Astrocyte of the hippocampus (primary cell): ENCODE results near the gene C5orf24.
"Not testable (repeated sequence)": the region's sequence is repeated elsewhere in the genome, so short reads cannot be mapped to it uniquely, and the experiment has no call there.

ENCODE experiments used
- DNase-seq: peaks from one replicate; pipeline ENCODE4 v3.0.0; 2011; ENCODE audit warnings: low read depth, low spot score

Gene C5orf24

DNA sequence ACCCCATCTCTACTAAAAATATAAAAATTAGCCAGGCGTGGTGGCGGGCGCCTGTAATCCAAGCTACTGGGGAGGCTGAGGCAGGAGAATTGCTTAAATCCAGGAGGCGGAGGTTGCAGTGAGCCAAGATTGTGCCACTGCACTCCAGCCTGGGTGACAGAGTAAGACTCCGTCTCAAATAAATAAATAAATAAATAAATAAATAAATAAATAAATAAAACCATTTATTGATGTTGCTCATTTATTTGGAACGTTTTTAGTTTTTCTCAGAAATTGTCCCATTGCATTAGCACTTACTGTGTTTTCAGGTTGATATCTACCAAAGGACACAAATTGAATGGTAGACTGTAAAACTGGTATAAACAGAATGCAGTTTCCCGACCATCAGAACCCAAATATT is 10.7 kb downstream of the C5orf24 start:
- DNase-seq = not testable (repeated sequence)

- no peak for DNase-seq
Measured at GRCh38 chr5:134857401-134857800, 11.6 kb downstream of the C5orf24 start.

- DNase-seq = no peak
Measured at GRCh38 chr5:134864707-134865106, 18.9 kb downstream of the C5orf24 start.

DNA sequence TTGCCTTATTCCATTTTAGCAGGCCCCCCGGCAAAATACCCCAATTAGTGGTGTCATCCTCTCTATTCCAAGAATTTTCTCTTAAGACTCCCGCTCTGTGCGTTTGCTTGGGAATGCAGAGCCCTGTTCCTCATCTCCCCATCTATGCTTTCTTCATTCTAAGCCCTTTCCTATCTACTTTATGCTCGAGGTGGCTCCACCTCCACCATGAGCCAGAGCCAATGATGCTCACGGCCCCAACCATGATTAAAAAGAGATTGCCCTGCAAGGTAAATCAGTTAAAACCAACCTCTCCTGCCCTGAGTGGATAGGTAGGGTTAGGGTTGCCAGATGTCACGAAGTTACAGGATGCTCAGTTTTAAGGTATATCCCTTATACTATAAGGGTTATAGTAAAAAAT is 27.7 kb downstream of the C5orf24 start:
- DNase-seq = no peak

GRCh38 chr5:134873987-134874830 is 28.4 kb downstream of the C5orf24 start, which contains the start of gene TXNDC15:
Gene TXNDC15, plus strand, starts transcription at chr5:134874371. Its CDS starts 57 bp downstream, at chr5:134874428.
- peak; percentile 95 for DNase-seq

DNA sequence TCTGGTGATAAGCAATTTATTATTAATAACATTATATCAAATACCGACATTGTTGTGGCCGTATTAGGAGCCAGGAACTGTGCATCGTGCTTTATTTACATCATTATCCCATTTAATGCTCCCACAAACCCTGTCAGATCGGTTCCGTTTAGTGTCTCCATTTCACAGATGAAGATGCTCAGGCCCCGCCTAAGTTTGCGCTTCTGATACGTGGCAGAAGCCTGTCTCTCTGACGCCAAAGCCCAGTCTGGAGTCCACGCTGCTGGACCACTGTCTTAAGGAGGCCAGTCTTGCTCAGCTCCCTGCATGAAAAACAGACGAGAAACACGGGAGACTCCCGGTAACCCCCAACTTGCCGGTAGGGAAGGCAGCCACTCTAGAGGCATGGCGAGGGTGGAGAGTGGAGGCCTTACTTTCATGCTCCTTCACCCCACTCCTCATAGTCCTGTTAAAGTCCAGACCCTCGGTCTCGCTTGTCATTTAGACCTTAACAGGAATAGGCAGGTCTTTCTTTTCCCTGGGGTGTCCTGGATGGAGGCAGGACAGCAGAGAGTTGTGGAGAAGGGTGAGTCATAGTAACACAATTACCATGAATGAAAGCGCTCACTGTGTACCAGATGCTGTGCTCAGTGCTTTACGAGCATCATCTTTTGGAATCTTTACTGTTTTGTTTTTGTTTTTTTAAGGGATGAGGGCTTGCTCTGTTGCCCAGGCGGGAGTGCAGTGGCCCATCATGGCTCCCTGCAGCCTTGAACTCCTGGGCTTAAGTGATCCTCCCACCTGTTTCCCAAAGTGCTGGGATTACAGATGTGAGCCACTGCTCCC is 29.3 kb downstream of the C5orf24 start:
- peak; percentile 73 for DNase-seq

GRCh38 chr5:134877159-134877558 is 31.4 kb downstream of the C5orf24 start:
- DNase-seq = no peak

DNA sequence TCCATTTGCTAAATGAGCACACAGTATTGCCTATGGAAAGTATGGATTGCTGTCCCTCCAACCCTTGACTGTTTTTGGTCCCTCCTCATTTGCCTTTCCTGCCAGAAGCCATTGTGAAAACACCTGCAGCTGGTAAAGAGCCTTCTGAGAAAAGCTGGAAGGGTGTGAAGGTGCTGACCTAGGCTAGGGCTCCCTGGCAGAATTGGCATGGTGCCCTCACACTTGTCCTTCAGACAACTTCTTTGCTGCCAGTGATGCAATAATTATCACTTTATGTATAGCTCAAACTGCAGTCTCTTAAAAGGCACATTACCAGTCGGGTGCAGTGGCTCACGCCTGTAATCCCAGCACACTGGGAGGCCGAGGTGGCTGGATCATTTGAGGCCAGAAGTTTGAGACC is 32.6 kb downstream of the C5orf24 start:
- DNase-seq = no peak

DNA sequence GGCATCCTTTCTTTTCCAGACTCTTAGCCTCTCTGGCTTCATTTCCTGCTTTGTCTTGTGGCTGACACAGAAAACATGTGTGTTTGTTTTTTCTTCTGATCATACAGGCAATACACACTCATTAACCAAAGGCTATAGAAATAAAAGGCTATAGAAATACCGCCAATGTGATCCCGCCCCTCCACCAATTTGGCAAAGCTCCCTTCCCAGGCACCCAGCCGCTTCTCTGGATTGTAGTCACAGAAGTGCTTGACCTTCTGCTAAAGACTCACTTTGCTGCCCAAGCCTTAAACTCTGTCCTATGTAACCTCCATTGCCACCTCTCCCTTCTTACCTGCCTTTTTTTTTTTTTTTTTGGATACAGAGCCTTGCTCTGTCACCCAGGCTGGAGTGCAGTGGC is 33.7 kb downstream of the C5orf24 start:
- DNase-seq = no peak

GRCh38 chr5:134880937-134881336 is 35.2 kb downstream of the C5orf24 start:
- not testable (repeated sequence) for DNase-seq

- DNase-seq = not testable (repeated sequence)
Measured at GRCh38 chr5:134881711-134882110, 35.9 kb downstream of the C5orf24 start.

DNA sequence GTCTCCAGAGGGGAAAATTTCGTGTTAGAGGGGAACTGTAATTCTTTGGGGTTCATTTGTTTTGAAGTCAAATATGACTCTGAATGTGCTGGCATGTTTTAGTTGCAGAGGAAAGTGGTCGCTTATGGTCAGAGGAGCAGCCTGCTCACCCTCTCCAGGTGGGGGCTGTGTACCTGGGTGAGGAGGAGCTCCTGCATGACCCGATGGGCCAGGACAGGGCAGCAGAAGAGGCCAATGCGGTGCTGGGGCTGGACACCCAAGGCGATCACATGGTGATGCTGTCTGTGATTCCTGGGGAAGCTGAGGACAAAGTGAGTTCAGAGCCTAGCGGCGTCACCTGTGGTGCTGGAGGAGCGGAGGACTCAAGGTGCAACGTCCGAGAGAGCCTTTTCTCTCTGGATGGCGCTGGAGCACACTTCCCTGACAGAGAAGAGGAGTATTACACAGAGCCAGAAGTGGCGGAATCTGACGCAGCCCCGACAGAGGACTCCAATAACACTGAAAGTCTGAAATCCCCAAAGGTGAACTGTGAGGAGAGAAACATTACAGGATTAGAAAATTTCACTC is 41.9 kb downstream of the C5orf24 start:
- DNase-seq = no peak

- DNase-seq = no peak
Measured at GRCh38 chr5:134889335-134889734, 43.6 kb downstream of the C5orf24 start.

DNA sequence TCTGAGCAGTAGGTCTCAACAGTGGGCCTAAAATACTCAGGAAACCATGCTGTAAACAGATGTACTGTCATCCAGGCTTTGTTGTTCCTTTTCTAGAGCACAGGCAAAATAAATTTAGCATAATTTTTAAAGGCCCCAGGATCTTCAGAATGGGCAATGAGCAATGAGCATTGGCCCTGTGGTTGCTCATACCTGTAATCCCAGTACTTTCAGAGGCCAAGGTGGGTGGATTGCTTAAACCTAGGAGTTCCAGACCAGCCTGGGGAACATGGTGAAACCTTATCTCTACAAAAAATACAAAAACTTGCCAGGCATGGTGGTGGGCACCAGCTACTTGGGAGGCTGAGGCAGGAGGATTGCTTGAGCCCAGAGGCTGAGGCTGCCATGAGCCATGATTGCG is 45.7 kb downstream of the C5orf24 start:
- DNase-seq = no peak

DNA sequence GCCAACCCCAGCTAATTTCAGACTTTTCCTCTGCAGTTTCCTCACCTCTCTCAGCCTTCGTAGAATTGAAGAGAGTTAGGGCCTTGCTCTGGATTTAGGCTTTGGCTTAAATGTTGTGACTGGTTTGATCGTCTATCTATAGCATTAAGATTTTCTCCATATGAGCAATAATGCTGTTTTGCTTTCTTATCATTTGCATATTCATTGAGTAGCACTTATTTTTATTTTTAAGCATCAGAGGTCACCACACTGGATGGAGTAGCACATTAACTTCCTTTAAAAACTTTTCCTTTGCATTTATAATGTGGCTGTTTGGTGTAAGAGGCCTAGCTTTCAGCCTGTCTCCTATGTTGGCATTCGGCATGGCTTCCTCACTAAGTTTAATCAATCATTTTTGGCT is 46.5 kb downstream of the C5orf24 start:
- no peak for DNase-seq

DNA sequence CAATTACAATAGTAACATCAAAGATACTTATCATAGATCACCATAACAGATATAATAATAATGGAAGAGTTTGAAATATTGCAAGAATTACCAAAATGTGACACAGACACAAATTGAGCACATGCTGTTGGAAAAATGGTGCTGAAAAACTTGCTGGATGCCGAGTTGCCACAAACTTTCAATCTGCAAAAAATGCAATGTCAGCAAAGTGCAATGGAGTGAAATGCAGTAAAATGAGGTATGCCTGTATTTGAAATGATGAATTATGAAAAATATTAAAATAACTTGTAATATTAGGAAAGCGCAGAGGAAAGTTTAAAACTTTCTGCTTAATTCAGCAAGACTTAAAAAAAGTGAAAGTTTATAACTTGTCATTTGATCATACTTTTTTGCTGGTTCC is 47.2 kb downstream of the C5orf24 start:
- DNase-seq = no peak

DNA sequence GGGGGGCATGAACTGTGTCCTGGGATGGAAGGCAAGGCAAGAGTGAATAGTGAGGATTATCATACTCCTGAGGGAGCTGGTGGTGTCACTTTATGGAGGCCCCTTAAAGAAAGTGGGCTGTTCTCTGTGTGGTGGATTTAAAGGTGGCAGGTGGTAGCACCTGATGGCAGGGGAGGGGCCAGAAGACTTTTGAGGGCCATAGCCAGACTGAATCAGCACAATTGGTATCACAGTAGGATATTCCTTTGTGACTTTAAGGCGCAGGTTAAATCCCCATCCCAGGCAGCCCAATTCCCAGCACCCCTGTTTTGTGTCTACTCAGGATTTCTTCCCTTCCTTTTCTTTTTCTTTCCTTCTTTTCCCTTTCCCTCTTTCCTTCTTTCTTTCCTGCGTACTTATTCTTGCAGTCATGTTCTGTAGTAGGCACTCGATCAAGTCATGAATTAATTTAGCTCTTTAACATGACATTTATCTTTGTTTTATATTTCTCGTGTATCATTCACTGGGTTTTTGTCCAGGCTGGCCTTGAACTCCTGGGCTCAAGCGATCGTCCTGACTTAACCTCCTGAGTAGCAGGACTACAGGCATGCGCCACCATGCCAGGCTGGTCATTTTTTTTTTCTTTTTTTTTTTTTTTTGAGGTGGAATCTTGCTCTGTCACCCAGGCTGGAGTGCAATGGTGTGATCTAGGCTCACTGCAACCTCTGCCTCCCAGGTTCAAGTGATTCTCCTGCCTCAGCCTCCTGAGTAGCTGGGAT is 48.2 kb downstream of the C5orf24 start:
- DNase-seq = no peak

- DNase-seq = no peak
Measured at GRCh38 chr5:134902071-134902801, 56.5 kb downstream of the C5orf24 start.

- DNase-seq = peak; percentile 97
Measured at GRCh38 chr5:134904610-134905245, 59.0 kb downstream of the C5orf24 start, which contains the start of gene PCBD2. Gene PCBD2, plus strand, starts transcription at chr5:134905131. Its CDS starts 9 bp downstream, at chr5:134905140.
